Caki2 (cell line): Measurements from ENCODE around the gene PRX. TPM values are rescaled to one million over a fixed set of nuclear protein-coding genes. Genes with fewer than 3 reads are reported as not detected.
A peak's percentile ranks its signal among the peaks of the same experiment; 100 is the strongest.
"Not testable (repeated sequence)": the region's sequence is repeated elsewhere in the genome, so short reads cannot be mapped to it uniquely, and the experiment has no call there.

Experiments used
- DNase-seq: peaks from one replicate; pipeline ENCODE4 v3.0.0-alpha.2; 2015; ENCODE audit warnings: low read depth
- in situ Hi-C: cut with HindIII; loops from 2 replicates; pipeline ENCODE4 v1.10.0; 2016; ENCODE audit warnings: low sequenced_read_pairs, low pct_unique_long_range_greater_than_20kb, mixed read lengths
- total RNA-seq: library from RNA; depleted of rRNA; stranded (reverse); fragments of >200 nt; shearing (Covaris generic); gene quantifications from 2 replicates; pipeline ENCODE4 v1.2.3, GENCODE V29; 2014; ENCODE audit warnings: low replicate concordance; rRNA removed

Gene PRX, protein sequence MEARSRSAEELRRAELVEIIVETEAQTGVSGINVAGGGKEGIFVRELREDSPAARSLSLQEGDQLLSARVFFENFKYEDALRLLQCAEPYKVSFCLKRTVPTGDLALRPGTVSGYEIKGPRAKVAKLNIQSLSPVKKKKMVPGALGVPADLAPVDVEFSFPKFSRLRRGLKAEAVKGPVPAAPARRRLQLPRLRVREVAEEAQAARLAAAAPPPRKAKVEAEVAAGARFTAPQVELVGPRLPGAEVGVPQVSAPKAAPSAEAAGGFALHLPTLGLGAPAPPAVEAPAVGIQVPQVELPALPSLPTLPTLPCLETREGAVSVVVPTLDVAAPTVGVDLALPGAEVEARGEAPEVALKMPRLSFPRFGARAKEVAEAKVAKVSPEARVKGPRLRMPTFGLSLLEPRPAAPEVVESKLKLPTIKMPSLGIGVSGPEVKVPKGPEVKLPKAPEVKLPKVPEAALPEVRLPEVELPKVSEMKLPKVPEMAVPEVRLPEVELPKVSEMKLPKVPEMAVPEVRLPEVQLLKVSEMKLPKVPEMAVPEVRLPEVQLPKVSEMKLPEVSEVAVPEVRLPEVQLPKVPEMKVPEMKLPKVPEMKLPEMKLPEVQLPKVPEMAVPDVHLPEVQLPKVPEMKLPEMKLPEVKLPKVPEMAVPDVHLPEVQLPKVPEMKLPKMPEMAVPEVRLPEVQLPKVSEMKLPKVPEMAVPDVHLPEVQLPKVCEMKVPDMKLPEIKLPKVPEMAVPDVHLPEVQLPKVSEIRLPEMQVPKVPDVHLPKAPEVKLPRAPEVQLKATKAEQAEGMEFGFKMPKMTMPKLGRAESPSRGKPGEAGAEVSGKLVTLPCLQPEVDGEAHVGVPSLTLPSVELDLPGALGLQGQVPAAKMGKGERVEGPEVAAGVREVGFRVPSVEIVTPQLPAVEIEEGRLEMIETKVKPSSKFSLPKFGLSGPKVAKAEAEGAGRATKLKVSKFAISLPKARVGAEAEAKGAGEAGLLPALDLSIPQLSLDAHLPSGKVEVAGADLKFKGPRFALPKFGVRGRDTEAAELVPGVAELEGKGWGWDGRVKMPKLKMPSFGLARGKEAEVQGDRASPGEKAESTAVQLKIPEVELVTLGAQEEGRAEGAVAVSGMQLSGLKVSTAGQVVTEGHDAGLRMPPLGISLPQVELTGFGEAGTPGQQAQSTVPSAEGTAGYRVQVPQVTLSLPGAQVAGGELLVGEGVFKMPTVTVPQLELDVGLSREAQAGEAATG (N-terminal part only)
- total RNA-seq, result 4.4 and 5.3 TPM in 2 replicates

DNA sequence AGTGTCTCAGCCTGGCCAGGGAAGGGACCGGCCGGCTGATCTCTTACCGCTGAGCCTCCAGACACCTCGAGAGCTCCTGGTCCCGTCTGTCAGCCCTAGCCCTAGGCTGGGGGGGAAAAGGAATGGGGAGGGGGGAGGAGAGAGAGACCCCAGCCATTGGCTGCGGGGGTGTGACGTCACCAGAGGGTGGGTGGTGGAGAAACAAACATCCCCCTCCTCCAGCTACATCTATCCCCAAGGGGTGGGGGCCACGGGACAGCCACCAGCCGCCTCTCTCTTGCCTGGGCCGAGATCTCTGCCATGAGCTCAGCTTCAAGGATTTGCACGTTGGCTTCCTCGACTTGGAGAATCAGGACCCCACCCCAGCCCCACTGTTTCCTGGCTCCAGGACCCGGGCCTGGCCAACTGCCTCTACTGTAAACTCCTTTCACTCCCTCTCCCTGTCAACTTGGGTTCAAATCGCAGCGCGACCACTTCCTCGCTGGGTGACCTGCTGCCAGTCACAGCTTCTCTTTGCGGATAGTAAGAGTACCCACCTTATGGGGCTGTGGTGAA lies at the start of gene PRX:
TSS of gene PRX (minus strand) at position 88 of the 555 bp plus-strand sequence. CDS start 5,446 bp downstream, outside the sequence.
- in situ Hi-C loops, result no loop called here
- no peak for DNase-seq

DNA sequence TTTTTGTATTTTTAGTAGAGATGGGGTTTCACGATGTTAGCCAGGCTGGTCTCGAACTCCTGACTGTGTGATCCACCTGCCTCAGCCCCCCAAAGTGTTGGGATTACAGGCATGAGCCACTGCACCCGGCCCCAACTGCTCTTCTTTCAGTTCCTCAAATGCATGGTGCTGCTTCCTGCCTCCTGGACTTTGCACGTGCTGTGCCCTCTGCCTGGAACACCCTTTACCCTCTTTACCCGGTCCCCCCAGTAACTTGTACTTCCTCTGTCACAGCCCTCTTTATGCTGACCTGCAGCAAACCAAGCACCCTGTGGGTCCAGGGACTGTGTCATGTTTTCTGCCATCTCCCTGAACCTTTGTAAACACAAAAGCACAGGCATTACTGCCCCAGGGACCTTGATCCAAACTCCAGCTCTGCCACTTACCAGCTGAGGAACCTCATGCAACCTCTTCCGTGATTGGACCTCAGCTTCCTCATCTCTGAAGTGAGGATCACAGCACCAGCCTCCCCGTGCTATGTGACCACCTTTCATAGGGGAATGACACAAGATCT lies 48.6 kb upstream of the PRX start:
- in situ Hi-C loops, result no loop called here
- no peak for DNase-seq

DNA sequence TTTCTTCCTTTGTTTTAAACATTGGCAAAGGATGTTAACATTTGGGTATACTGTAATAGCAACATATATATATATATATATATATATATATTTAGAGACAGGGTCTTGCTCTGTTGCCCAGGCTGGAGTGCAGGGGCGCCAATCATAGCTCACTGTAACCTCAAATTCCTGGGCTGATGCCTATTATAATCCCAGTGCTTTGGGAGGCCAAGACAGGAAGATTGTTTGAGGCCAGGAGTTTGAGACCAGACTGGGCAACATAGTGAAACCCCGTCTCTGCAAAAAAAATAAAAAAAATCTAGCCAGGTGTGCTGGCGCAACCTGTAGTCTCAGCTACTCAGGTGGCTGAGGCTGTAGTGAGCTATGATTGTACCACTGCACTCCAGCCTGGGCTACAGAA lies 47.0 kb upstream of the PRX start:
- no peak for DNase-seq
- in situ Hi-C loops, result no loop called here

DNA sequence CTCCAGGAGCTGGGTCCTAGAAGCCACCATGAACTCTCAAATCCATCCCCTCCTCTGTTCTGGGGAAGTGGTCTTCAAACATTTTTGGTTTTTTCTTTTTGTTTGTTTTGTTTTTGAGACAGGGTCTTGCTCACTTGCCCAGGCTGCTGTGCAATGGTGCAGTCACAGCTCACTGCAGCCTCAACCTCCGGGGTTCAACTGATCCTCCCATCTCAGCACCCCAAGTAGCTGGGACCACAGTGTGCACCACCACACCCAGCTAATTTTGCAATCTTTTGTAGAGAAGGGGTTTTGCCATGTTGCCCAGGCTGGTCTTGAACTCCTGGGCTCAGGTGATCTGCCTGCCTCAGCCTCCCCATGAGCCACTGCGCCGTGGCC lies 45.4 kb upstream of the PRX start:
- in situ Hi-C loops, result no loop called here
- DNase-seq, result no peak

DNA sequence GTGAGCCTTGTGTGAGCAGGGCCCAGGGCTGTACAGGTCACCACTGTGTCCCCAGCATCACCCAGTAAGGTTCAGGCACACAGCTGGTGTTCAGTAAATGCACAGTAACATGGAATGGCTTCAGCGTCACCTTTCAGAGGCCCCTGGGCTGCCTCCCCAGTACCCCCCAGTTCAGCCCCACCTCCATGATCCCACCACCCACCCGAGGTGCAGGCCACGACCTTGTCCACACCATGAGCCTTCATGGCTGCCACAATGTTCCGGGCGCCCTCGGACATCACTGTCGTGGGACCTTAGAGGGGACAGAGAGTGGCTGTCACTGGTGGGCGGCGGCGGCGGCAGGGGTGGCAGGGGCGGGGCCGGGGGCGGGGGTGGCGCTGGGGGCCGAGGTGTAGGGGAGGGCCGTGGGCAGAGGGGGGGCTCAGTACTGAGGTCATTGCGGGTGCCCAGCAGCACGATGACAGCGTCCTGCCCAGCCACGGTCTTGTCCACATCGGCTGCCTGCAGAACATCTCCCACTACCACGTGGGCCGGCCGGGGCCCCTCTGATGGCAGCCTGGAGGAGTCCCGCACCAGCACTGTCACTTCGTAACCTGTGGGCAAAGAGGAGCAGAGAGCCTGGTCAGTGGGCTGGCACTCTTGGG lies 44.9 kb upstream of the PRX start:
- no peak for DNase-seq
- in situ Hi-C loops, result no loop called here

DNA sequence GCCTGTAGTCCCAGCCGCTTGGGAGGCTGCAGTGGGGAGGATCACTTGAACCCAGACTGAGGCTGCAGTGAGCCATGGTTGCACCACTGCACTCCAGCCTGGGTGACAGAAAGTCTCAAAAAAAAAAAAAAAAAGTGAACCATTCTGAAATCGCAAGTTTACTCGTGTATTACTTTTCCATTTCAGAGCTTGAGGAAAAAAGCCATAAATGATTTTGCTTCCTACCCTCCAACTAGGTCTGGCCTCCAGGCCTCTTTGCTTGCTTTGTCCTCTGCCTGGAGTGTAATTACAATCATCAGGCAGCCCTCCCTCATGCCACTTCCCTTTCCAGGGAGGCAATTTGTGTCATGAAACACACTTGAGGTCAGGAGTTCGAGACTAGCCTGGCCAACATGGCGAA lies 43.9 kb upstream of the PRX start:
- in situ Hi-C loops, result no loop called here

DNA sequence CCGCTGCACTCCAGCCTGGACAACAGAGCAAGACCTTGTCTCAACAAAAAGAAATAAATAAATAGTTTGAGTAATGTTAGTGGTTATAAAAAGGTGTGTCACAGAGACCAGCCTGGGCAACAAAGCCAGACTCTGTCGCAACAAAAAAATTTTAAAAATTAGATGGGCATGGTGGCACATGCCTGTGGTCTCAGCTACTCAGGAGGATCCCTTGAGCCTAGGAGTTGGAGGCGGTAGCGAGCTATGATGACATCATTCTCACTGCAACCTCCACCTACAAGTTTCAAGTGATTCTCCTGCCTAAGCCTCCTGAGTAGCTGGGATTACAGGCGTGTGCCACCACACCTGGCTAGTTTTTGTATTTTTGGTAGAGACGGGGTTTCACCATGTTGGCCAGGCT lies 40.8 kb upstream of the PRX start:
- in situ Hi-C loops, result not testable (repeated sequence)
- DNase-seq, result peak; percentile 37

More for the DNA sequence above, 43.9 kb upstream of the PRX start:
- no peak for DNase-seq

DNA sequence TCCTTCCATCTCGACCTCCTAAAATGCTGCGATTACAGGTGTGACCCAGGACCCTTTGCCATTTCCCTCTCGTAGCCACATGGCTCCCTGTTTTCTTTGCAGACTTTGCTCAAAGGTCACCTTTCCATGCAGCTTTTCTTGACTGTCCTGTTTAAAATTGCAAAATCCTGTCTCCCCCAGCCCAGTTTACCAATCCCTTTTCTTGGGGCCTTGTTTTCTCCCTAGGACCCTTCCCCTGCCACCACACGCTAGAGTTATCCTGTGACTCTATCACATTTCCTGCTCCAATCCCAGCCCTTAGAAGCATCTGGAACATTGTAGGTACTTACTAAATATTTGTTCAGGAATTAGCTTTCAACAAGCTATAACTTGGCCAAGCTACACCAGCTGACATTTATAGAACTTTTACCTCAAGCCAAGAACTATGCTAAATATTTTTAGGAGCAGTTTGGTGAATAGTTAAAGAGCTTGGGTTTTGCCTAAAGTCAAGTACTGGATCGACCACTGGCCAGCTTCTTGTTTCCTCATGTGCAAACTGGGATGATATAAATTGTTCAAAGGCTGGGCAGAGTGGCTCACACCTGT lies 40.1 kb upstream of the PRX start:
- DNase-seq, result no peak
- in situ Hi-C loops, result no loop called here

DNA sequence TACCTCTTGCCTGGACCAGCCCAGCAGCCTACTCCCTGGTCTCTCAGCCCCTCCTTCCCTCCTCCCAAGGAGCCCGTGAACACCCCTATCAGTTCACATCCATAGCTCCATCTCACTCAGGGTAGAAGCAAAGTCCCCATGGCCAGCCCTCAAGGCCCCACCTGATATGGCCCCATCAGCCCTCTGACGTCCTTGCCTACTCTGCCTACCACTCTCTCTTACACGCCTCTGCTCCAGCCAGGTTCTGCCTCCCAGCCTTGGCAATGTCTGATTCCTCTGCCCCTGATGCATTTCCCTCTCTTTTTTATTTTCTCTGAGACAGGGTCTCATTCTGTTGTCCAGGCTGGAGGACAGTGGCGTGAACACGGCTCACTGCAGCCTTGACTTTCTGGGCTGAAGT lies 38.8 kb upstream of the PRX start:
- in situ Hi-C loops, result no loop called here
- DNase-seq, result no peak

DNA sequence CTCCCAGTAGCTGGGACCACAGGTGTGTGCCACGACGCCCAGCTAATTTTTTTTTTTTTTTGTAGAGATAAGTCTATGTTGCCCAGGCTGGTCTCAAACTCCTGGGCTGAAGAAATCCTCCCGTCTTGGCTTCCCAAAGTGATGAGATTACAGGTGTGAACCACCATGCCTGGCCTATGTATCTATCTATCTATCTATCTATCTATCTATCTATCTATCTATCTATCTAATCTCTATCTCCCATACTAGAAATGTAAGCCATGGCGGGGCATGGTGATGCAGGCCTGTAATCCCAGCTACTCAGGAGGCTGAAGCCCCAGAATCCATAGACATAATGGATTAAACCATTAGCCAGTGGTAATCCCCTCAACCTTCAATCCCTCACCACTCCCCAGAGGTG lies 37.5 kb upstream of the PRX start:
- DNase-seq, result no peak
- in situ Hi-C loops, result no loop called here

DNA sequence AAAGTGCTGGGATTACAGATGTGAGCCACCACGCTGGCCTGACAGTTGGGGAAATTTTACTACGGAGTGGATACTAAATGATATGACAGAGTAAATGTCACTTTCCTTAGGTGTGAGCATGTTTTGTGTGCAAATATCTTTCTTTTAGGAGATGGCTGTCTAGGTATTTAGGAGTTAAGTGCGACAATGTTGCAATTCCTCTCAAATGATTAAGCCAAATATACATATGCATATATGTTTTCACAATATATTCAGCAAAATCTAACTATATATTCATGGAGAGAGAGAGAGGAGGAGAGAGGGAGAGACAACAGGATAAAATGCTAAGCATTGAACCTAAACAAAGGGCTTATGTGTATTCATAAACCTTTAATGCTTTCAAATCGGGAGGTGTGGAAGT lies 36.3 kb upstream of the PRX start:
- in situ Hi-C loops, result no loop called here
- no peak for DNase-seq

DNA sequence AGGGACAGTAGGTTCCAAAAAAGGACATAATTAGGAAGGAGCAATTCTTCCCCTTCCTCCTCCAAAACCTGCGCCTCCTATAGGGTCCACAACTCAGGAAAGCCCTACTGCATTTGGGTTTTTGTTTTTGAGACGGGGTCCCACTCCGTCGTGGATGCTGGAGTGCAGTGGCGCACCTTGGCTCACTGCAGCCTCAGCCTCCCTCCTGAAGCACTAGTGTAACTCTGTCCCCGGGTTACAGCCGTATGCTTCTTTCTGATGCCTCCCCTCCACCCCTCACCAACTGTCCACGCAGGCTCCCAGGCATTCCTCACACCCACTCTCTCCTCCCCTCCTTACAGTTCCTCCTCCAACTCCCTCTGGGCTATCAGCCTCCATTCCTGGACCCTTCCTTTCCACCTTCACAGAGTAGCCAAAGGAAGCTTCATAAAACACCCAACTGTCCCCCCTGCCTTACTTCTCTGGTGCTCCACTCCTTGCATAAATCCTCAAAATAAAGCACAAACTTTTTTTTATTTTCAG lies 33.1 kb upstream of the PRX start:
- DNase-seq, result no peak
- in situ Hi-C loops, result no loop called here

DNA sequence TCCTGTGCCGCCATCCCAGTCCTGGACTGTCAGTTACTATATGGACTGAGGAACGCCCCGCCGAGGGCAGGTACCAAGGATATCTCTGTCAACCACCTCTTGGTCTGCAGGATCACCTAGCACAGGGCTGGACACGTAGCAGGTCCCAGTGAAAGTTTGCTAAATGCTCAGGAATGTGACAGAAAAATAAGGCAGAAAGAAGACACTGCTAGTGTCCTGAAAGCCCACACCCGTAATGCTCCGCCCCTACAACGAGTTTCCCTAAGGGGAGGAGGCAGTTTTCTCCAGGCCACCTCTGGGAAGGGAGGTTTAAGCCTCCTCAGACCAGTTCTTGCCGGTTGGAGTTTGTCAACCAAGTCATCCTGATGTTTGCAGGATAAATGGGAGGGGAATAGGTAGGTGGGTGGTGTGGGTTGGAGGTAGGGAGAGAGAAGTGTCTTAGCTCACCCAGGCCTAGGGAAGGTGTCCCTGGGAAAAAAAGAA lies 32.6 kb upstream of the PRX start:
- peak; percentile 91 for DNase-seq
- in situ Hi-C loops, result no loop called here

DNA sequence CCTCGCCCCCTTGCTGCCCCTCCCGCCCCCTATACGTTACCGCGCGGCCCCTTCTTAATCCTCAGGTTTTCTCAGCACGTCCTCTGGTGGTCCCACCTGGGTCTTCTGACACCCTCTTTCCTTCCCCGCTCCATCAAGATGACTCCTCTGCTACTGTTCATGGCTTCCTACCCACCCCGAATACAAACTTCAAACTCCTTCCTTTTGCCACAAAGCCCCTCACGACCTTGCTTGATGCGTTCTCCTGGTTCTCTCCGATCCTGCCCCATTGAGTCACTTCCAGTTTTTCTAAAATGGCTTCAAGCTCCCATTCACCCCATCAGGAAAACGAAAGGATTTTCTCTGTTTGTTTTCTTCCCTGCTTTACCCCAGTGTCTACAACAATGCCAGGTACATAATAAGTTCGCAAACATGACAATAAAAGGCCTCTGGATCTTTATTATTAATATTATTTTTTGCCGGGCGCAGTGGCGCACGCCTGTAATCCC lies 31.7 kb upstream of the PRX start:
- no peak for DNase-seq
- in situ Hi-C loops, result no loop called here

DNA sequence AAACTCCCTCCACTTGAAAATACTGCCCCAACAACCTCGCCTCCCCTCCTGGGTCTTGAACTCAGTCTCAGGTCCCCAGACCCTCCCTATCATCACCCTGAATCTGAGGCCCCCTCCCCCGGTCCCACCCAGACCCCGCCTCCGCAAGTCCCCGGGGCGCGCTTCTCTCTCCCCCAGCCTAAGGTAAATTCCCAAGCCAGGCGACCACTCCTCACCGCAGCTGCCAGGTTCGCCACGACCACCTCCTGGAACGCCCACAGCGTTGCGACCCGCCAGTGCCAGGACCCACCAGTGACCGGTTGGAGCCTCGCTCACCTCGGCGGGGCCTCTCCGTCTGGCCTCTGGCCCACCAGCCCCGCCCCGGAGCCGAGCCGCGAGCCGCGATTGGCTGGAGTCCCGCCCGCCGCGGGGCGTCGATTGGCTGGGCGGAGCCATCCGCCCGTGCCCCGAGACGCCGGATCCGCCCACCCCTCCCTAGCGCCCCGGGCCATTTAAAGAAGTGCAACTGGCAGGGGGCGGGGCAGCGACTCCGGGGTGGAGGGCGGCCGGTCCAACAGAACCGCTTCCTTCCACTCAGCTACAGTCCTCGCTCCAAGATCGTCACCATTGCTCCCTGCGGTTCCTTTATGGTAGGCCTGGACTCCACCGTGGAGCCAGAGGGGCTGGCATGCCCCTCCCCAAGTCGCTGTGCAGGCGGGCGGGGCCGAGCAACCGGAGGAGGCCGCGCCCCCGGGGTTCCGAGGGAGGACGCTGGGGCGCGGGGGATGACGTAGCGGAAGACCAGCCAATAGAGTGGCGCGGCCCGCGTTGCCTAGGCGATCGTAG lies 31.0 kb upstream of the PRX start, which contains the start of gene SERTAD3:
TSS of gene SERTAD3 (minus strand) at position 336 of the 825 bp plus-strand sequence. CDS start 2,255 bp downstream, outside the sequence.
- peak; percentile 98 for DNase-seq
- in situ Hi-C loops, result no loop called here
